HepG2 (cell line): Measurements from ENCODE around the gene BBS1. TPM values are rescaled to one million over a fixed set of nuclear protein-coding genes. Genes with fewer than 3 reads are reported as not detected.

Experiments used
- AHR ChIP-seq: IDR thresholded peaks from 2 replicates; pipeline ENCODE4 v1.6.1; 2018; ENCODE audit warnings: missing genetic modification reagents, missing compliant biosample characterization
- ARID2 ChIP-seq: sonication (generic); formaldehyde crosslinking; IDR thresholded peaks from 2 replicates; pipeline ENCODE4 v1.8.1; 2022; ENCODE audit warnings: mild to moderate bottlenecking, missing genetic modification reagents, borderline replicate concordance
- ARNTL ChIP-seq: sonication (generic); formaldehyde crosslinking; IDR thresholded peaks from 2 replicates; pipeline ENCODE4 v1.4.0; 2020; ENCODE audit warnings: mild to moderate bottlenecking, missing genetic modification reagents
- BHLHE40 ChIP-seq: IDR thresholded peaks from 2 replicates; pipeline ENCODE4 v1.6.1; 2011; ENCODE audit warnings: low read length, improper control_type of control experiment
- CEBPB ChIP-seq: IDR thresholded peaks from 2 replicates; pipeline ENCODE4 v1.6.1; 2011; ENCODE audit warnings: low read depth, low read length, improper control_type of control experiment, borderline replicate concordance
- ETV6 ChIP-seq: sonication (generic); formaldehyde crosslinking; conservative IDR thresholded peaks from 2 replicates; pipeline ENCODE4 v1.4.0; 2020; ENCODE audit warnings: missing genetic modification reagents
- GMEB1 ChIP-seq: sonication (generic); formaldehyde crosslinking; IDR thresholded peaks from 2 replicates; pipeline ENCODE4 v1.5.1; 2020; ENCODE audit warnings: missing genetic modification reagents, mild to moderate bottlenecking, borderline replicate concordance
- GRHL1 ChIP-seq: sonication (generic); formaldehyde crosslinking; conservative IDR thresholded peaks from 2 replicates; pipeline ENCODE4 v1.8.0; 2022; ENCODE audit warnings: missing genetic modification reagents
- HINFP ChIP-seq: sonication (generic); formaldehyde crosslinking; IDR thresholded peaks from 2 replicates; pipeline ENCODE4 v1.4.0; 2020; ENCODE audit warnings: low read depth, mild to moderate bottlenecking, missing genetic modification reagents
- JUND ChIP-seq: sonication (generic); formaldehyde crosslinking; IDR thresholded peaks from 2 replicates; pipeline ENCODE4 v1.8.0; 2022; ENCODE audit warnings: mild to moderate bottlenecking, missing genetic modification reagents
- KLF15 ChIP-seq: sonication (generic); formaldehyde crosslinking; IDR thresholded peaks from 2 replicates; pipeline ENCODE4 v1.8.1; 2023; ENCODE audit warnings: borderline replicate concordance, mild to moderate bottlenecking, inconsistent platforms, missing genetic modification reagents, mixed read lengths
- KLF16 ChIP-seq, 2 experiments: sonication (generic) in 1 of 2; formaldehyde crosslinking in 1 of 2; IDR thresholded peaks; 2 replicates each; pipeline versions ENCODE4 v1.6.1 to v1.8.0; 2016 to 2023; ENCODE audit warnings: missing genetic modification reagents in 2 of 2, missing compliant biosample characterization in 1 of 2
- MTF2 ChIP-seq: sonication (generic); formaldehyde crosslinking; IDR thresholded peaks from 2 replicates; pipeline ENCODE4 v1.5.0; 2020; ENCODE audit warnings: missing genetic modification reagents, borderline replicate concordance
- MXD3 ChIP-seq: IDR thresholded peaks from 2 replicates; pipeline ENCODE4 v1.6.1; 2016; ENCODE audit warnings: mild to moderate bottlenecking, missing biosample characterization, missing genetic modification reagents
- PAX8 ChIP-seq: sonication (generic); formaldehyde crosslinking; IDR thresholded peaks from 2 replicates; pipeline ENCODE4 v1.8.0; 2022; ENCODE audit warnings: mild to moderate bottlenecking, missing genetic modification reagents, borderline replicate concordance
- PHF8 ChIP-seq: sonication (generic); formaldehyde crosslinking; IDR thresholded peaks from 2 replicates; pipeline ENCODE4 v1.5.0; 2020; ENCODE audit warnings: missing genetic modification reagents
- SNAPC5 ChIP-seq: sonication (generic); formaldehyde crosslinking; IDR thresholded peaks from 2 replicates; pipeline ENCODE4 v1.8.1; 2023; ENCODE audit warnings: mild to moderate bottlenecking, missing genetic modification reagents, borderline replicate concordance
- TOPORS ChIP-seq: sonication (generic); formaldehyde crosslinking; IDR thresholded peaks from 2 replicates; pipeline ENCODE4 v1.8.0; 2023; ENCODE audit warnings: mild to moderate bottlenecking, missing genetic modification reagents
- TRIM24 ChIP-seq: sonication (generic); formaldehyde crosslinking; IDR thresholded peaks from 2 replicates; pipeline ENCODE4 v1.8.0; 2022; ENCODE audit warnings: mild to moderate bottlenecking, missing genetic modification reagents
- ZBTB3 ChIP-seq: sonication (generic); formaldehyde crosslinking; IDR thresholded peaks from 2 replicates; pipeline ENCODE4 v1.4.0; 2020; ENCODE audit warnings: low read depth, mild to moderate bottlenecking, moderate library complexity, missing genetic modification reagents, borderline replicate concordance
- ZNF232 ChIP-seq: sonication (generic); formaldehyde crosslinking; IDR thresholded peaks from 2 replicates; pipeline ENCODE4 v1.4.0; 2020; ENCODE audit warnings: missing genetic modification reagents, borderline replicate concordance
- ZNF274 ChIP-seq: sonication (generic); formaldehyde crosslinking; IDR thresholded peaks from 2 replicates; pipeline ENCODE4 v1.5.1; 2020; ENCODE audit warnings: mild to moderate bottlenecking, missing genetic modification reagents
- ZNF292 ChIP-seq: sonication (generic); formaldehyde crosslinking; IDR thresholded peaks from 2 replicates; pipeline ENCODE4 v1.8.1; 2022; ENCODE audit warnings: mild to moderate bottlenecking, low read depth, missing genetic modification reagents, borderline replicate concordance
- ZNF333 ChIP-seq: sonication (generic); formaldehyde crosslinking; IDR thresholded peaks from 2 replicates; pipeline ENCODE4 v1.4.0; 2020; ENCODE audit warnings: mild to moderate bottlenecking, missing genetic modification reagents, borderline replicate concordance
- ZNF788 ChIP-seq: sonication (generic); formaldehyde crosslinking; IDR thresholded peaks from 2 replicates; pipeline ENCODE4 v1.5.0; 2020; ENCODE audit warnings: mild to moderate bottlenecking, missing genetic modification reagents, borderline replicate concordance
- polyA plus RNA-seq, 8 experiments: library from polyadenylated mRNA; depleted of rRNA in 3 of 8; stranded (reverse) in 7 of 8; unstranded in 1 of 8; fragments of >200 nt; fragmentation: Illumina TruSeq in 4 of 8; extraction: Trizol in 4 of 8; gene quantifications; 2 replicates each; pipeline versions ENCODE4 v1.2.1 to v1.2.3, GENCODE V29; 2011 to 2016; ENCODE audit warnings: low read depth in 4 of 8, missing spikeins in 1 of 8, mixed read lengths in 1 of 8; ENCODE audit not compliant: insufficient read depth in 1 of 8
- total RNA-seq, 5 experiments: library from RNA; depleted of rRNA; stranded (reverse); fragments of >200 nt; fragmentation: Illumina TruSeq; extraction: Trizol; gene quantifications; 2 replicates each; pipeline ENCODE4 v1.2.3, GENCODE V29; 2016; ENCODE audit warnings: low read depth in 1 of 5

Gene BBS1
- total and polyA plus RNA-seq, 2 of the 13 experiments (the other 11 are each of a cell fraction or from before 2014, with no cell fraction given), result 11.7 to 14.1 TPM

- 0 out of 2 replicates have a peak, but pooled peaks have one; percentile 45 for TF ChIP-seq ETV6 (CRISPR knock-in tag)
- TF ChIP-seq ZNF232 (CRISPR knock-in tag), result 0 out of 2 replicates have a peak, but pooled peaks have one; percentile 23
- no peak for TF ChIP-seq KLF15
- TF ChIP-seq ZNF788, result peak; percentile 72; the same call in 1 of the 2 replicates
- no peak for TF ChIP-seq ZNF274
- peak; percentile 33; the same call in 1 of the 2 replicates for TF ChIP-seq MXD3
- TF ChIP-seq ZBTB3 (CRISPR knock-in tag), result no peak
- TF ChIP-seq PAX8 (CRISPR knock-in tag), result 0 out of 2 replicates have a peak, but pooled peaks have one; percentile 77
- 0 out of 4 replicates have a peak, but pooled peaks of 1 of the 2 experiments have one; percentile 20 for TF ChIP-seq KLF16 (CRISPR knock-in tag; IDR thresholded peaks at IDR 0.05)
- TF ChIP-seq GRHL1 (CRISPR knock-in tag), result no peak
- no peak for TF ChIP-seq BHLHE40
- TF ChIP-seq ARID2 (CRISPR knock-in tag), result no peak
- no peak for TF ChIP-seq TRIM24 (CRISPR knock-in tag)
- TF ChIP-seq JUND (CRISPR knock-in tag), result no peak
- peak; percentile 89 for TF ChIP-seq PHF8 (CRISPR knock-in tag)
- no peak for TF ChIP-seq AHR (CRISPR knock-in tag)
- TF ChIP-seq SNAPC5 (CRISPR knock-in tag), result no peak
- peak; percentile 74; the same call in 1 of the 2 replicates for TF ChIP-seq ZNF333 (CRISPR knock-in tag)
- no peak for TF ChIP-seq HINFP (CRISPR knock-in tag)
- peak; percentile 76; the same call in 1 of the 2 replicates for TF ChIP-seq GMEB1
- TF ChIP-seq MTF2 (CRISPR knock-in tag), result no peak
- no peak for TF ChIP-seq CEBPB
- TF ChIP-seq ZNF292 (CRISPR knock-in tag), result no peak
- TF ChIP-seq TOPORS (CRISPR knock-in tag), result no peak
- TF ChIP-seq ARNTL (CRISPR knock-in tag), result peak; percentile 72
Observed at GRCh38 chr11:66545701-66546367, 35.4 kb downstream of the BBS1 start, which contains the start of gene ZDHHC24 (continued).
